ENCODE data around the gene MPZL3. TPM values are rescaled to one million over a fixed set of nuclear protein-coding genes. Genes with fewer than 3 reads are reported as not detected.

MPZL3 gene
- total and polyA plus RNA-seq, 2 donors, result 3.9 to 7.0 TPM

GRCh38 chr11:118222437-118222836 is 29.7 kb downstream of the MPZL3 start:
- H3K4me1 ChIP-seq (ENCODE audit: control insufficient read depth in 2 of 2, insufficient read depth in 2 of 2, low read length in 2 of 2), result peaks cover 28 to 56% of the 10 kb centered on the region in 2 donors
- no peak for DNase-seq (ENCODE audit: low read depth in 6 of 9, low spot score in 9 of 9)
- peaks cover 0 to 4% of the 10 kb centered on the region in 2 donors for H3K9me3 ChIP-seq (ENCODE audit: control insufficient read depth in 2 of 2, insufficient read depth in 1 of 2, low read length in 1 of 2)
- 81% methylated on average over 4 of the region's 4 CpGs for WGBS
- no peaks in the 10 kb centered on the region for H3K36me3 ChIP-seq (ENCODE audit: control insufficient read depth in 2 of 2, insufficient read depth in 2 of 2, low read length in 1 of 2)
- no peaks in the 10 kb centered on the region for H3K27me3 ChIP-seq (ENCODE audit: control insufficient read depth in 2 of 2, insufficient read depth in 1 of 2, low read length in 1 of 2)
- H3K27ac ChIP-seq (ENCODE audit: low read depth in 1 of 2, low read length in 1 of 2), result no peak overlapping the region
- no peak overlapping the region for H3K4me3 ChIP-seq (ENCODE audit: low read length in 2 of 2)

DNA sequence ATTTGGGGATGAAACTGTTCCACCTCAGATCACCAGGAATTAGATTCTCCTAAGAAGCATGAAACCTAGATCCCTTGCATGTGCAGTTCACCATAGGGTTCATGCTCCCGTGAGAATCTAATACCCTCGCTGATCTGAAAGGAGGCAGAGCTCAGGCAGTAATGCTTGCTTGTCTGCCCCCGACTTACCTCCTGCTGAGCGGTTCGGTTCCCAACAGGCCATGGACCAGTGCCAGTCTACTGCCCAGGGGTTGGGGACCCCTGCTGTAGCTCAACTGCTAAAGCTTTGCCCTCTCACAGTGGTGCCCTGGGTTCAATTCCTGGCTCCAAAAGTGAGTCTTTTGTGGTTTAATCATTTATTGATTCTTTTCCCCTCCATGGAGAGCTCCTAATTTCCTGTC is 30.7 kb downstream of the MPZL3 start:
- WGBS, result 98% methylated on average over 5 of the region's 5 CpGs
- H3K27ac ChIP-seq (ENCODE audit: low read depth in 1 of 2, low read length in 1 of 2), result no peak overlapping the region
- H3K27me3 ChIP-seq (ENCODE audit: control insufficient read depth in 2 of 2, insufficient read depth in 1 of 2, low read length in 1 of 2), result no peaks in the 10 kb centered on the region
- H3K36me3 ChIP-seq (ENCODE audit: control insufficient read depth in 2 of 2, insufficient read depth in 2 of 2, low read length in 1 of 2), result no peaks in the 10 kb centered on the region
- H3K4me1 ChIP-seq (ENCODE audit: control insufficient read depth in 2 of 2, insufficient read depth in 2 of 2, low read length in 2 of 2), result peaks cover 17 to 53% of the 10 kb centered on the region in 2 donors
- peaks cover 0 to 4% of the 10 kb centered on the region in 2 donors for H3K9me3 ChIP-seq (ENCODE audit: control insufficient read depth in 2 of 2, insufficient read depth in 1 of 2, low read length in 1 of 2)
- no peak for DNase-seq (ENCODE audit: low read depth in 6 of 9, low spot score in 9 of 9)
- H3K4me3 ChIP-seq (ENCODE audit: low read length in 2 of 2), result no peak overlapping the region

GRCh38 chr11:118219732-118220131 is 32.4 kb downstream of the MPZL3 start:
- Histone ChIP-seq H3K9me3 (ENCODE audit: control insufficient read depth in 2 of 2, insufficient read depth in 1 of 2, low read length in 1 of 2) (no peaks in the 10 kb centered on the region), H3K4me1 (ENCODE audit: control insufficient read depth in 2 of 2, insufficient read depth in 2 of 2, low read length in 2 of 2) (peaks cover 14 to 50% of the 10 kb centered on the region in 2 donors), H3K27me3 (ENCODE audit: control insufficient read depth in 2 of 2, insufficient read depth in 1 of 2, low read length in 1 of 2) (no peaks in the 10 kb centered on the region), H3K4me3 (ENCODE audit: low read length in 2 of 2) (no peak overlapping the region), H3K27ac (ENCODE audit: low read depth in 1 of 2, low read length in 1 of 2) (no peak overlapping the region), H3K36me3 (ENCODE audit: control insufficient read depth in 2 of 2, insufficient read depth in 2 of 2, low read length in 1 of 2) (no peaks in the 10 kb centered on the region)
- DNase-seq (ENCODE audit: low read depth in 6 of 9, low spot score in 9 of 9), result no peak
- WGBS, result 76% methylated on average over 1 of the region's 1 CpG

GRCh38 chr11:118219244-118219643 is 32.9 kb downstream of the MPZL3 start:
- DNase-seq (ENCODE audit: low read depth in 6 of 9, low spot score in 9 of 9), result no peak
- H3K4me1 ChIP-seq (ENCODE audit: control insufficient read depth in 2 of 2, insufficient read depth in 2 of 2, low read length in 2 of 2), result peaks cover 16 to 50% of the 10 kb centered on the region in 2 donors
- H3K4me3 ChIP-seq (ENCODE audit: low read length in 2 of 2), result no peak overlapping the region
- no peaks in the 10 kb centered on the region for H3K36me3 ChIP-seq (ENCODE audit: control insufficient read depth in 2 of 2, insufficient read depth in 2 of 2, low read length in 1 of 2)
- H3K27me3 ChIP-seq (ENCODE audit: control insufficient read depth in 2 of 2, insufficient read depth in 1 of 2, low read length in 1 of 2), result no peaks in the 10 kb centered on the region
- no peak overlapping the region for H3K27ac ChIP-seq (ENCODE audit: low read depth in 1 of 2, low read length in 1 of 2)
- no peaks in the 10 kb centered on the region for H3K9me3 ChIP-seq (ENCODE audit: control insufficient read depth in 2 of 2, insufficient read depth in 1 of 2, low read length in 1 of 2)

- WGBS, result 88% methylated on average over 3 of the region's 3 CpGs
Measured at GRCh38 chr11:118217575-118217974, 34.6 kb downstream of the MPZL3 start.

GRCh38 chr11:118216621-118217481 is 35.3 kb downstream of the MPZL3 start:
- 78% methylated on average over 11 of the region's 11 CpGs for WGBS
- DNase-seq (ENCODE audit: low read depth in 6 of 9, low spot score in 9 of 9), result no peak
- Histone ChIP-seq H3K36me3 (ENCODE audit: control insufficient read depth in 2 of 2, insufficient read depth in 2 of 2, low read length in 1 of 2) (no peaks in the 10 kb centered on the region), H3K27ac (ENCODE audit: low read depth in 1 of 2, low read length in 1 of 2) (no peak overlapping the region), H3K4me1 (ENCODE audit: control insufficient read depth in 2 of 2, insufficient read depth in 2 of 2, low read length in 2 of 2) (peaks cover 13 to 56% of the 10 kb centered on the region in 2 donors), H3K9me3 (ENCODE audit: control insufficient read depth in 2 of 2, insufficient read depth in 1 of 2, low read length in 1 of 2) (no peaks in the 10 kb centered on the region), H3K4me3 (ENCODE audit: low read length in 2 of 2) (no peak overlapping the region), H3K27me3 (ENCODE audit: control insufficient read depth in 2 of 2, insufficient read depth in 1 of 2, low read length in 1 of 2) (no peaks in the 10 kb centered on the region)

More at GRCh38 chr11:118217575-118217974, 34.6 kb downstream of the MPZL3 start:
- Histone ChIP-seq H3K27ac (ENCODE audit: low read depth in 1 of 2, low read length in 1 of 2) (peak overlapping the region in 1 of 2 donors; percentile 7), H3K9me3 (ENCODE audit: control insufficient read depth in 2 of 2, insufficient read depth in 1 of 2, low read length in 1 of 2) (no peaks in the 10 kb centered on the region), H3K4me3 (ENCODE audit: low read length in 2 of 2) (no peak overlapping the region), H3K27me3 (ENCODE audit: control insufficient read depth in 2 of 2, insufficient read depth in 1 of 2, low read length in 1 of 2) (no peaks in the 10 kb centered on the region), H3K36me3 (ENCODE audit: control insufficient read depth in 2 of 2, insufficient read depth in 2 of 2, low read length in 1 of 2) (no peaks in the 10 kb centered on the region), H3K4me1 (ENCODE audit: control insufficient read depth in 2 of 2, insufficient read depth in 2 of 2, low read length in 2 of 2) (peaks cover 10 to 53% of the 10 kb centered on the region in 2 donors)
- no peak for DNase-seq (ENCODE audit: low read depth in 6 of 9, low spot score in 9 of 9)

DNA sequence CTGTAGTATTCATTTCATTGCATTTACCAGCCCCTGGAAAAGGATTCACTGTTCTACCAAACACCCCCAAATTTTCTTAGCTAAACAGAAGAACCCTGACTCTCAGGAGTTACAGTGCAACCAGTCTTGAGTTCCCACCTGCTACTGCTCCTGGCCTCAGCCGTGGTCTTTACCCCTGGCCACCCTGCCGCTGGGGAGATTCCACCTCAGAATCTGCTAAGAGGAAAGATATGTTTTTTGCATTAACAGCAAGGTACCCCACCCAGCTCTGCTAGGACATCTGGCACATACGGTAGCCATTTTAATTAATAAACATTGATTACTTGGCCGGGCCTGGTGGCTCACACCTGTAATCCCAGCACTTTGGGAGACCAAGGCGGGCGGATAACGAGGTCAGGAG is 36.4 kb downstream of the MPZL3 start:
- Histone ChIP-seq H3K27ac (ENCODE audit: low read depth in 1 of 2, low read length in 1 of 2) (peak overlapping the region in 1 of 2 donors; percentile 21), H3K4me1 (ENCODE audit: control insufficient read depth in 2 of 2, insufficient read depth in 2 of 2, low read length in 2 of 2) (peaks cover 13 to 55% of the 10 kb centered on the region in 2 donors), H3K4me3 (ENCODE audit: low read length in 2 of 2) (no peak overlapping the region), H3K27me3 (ENCODE audit: control insufficient read depth in 2 of 2, insufficient read depth in 1 of 2, low read length in 1 of 2) (no peaks in the 10 kb centered on the region), H3K9me3 (ENCODE audit: control insufficient read depth in 2 of 2, insufficient read depth in 1 of 2, low read length in 1 of 2) (no peaks in the 10 kb centered on the region), H3K36me3 (ENCODE audit: control insufficient read depth in 2 of 2, insufficient read depth in 2 of 2, low read length in 1 of 2) (peaks cover 2 to 3% of the 10 kb centered on the region in 2 donors)
- no peak for DNase-seq (ENCODE audit: low read depth in 6 of 9, low spot score in 9 of 9)
- WGBS, result 97% methylated on average over 7 of the region's 7 CpGs

GRCh38 chr11:118215262-118215661 is 36.9 kb downstream of the MPZL3 start:
- DNase-seq (ENCODE audit: low read depth in 6 of 9, low spot score in 9 of 9), result peak in 1 of 9 donors; percentile 36
- Histone ChIP-seq H3K4me3 (ENCODE audit: low read length in 2 of 2) (no peak overlapping the region), H3K4me1 (ENCODE audit: control insufficient read depth in 2 of 2, insufficient read depth in 2 of 2, low read length in 2 of 2) (peaks cover 13 to 55% of the 10 kb centered on the region in 2 donors), H3K36me3 (ENCODE audit: control insufficient read depth in 2 of 2, insufficient read depth in 2 of 2, low read length in 1 of 2) (peaks cover 2 to 3% of the 10 kb centered on the region in 2 donors), H3K27ac (ENCODE audit: low read depth in 1 of 2, low read length in 1 of 2) (no peak overlapping the region), H3K9me3 (ENCODE audit: control insufficient read depth in 2 of 2, insufficient read depth in 1 of 2, low read length in 1 of 2) (no peaks in the 10 kb centered on the region), H3K27me3 (ENCODE audit: control insufficient read depth in 2 of 2, insufficient read depth in 1 of 2, low read length in 1 of 2) (no peaks in the 10 kb centered on the region)
- 71% methylated on average over 3 of the region's 3 CpGs for WGBS

GRCh38 chr11:118214210-118214914 is 37.8 kb downstream of the MPZL3 start:
- peak overlapping the region in 1 of 2 donors; percentile 4 for H3K27ac ChIP-seq (ENCODE audit: low read depth in 1 of 2, low read length in 1 of 2)
- DNase-seq (ENCODE audit: low read depth in 6 of 9, low spot score in 9 of 9), result peak in 1 of 9 donors; percentile 43

More at GRCh38 chr11:118214210-118214914, 37.8 kb downstream of the MPZL3 start:
- no peak overlapping the region for H3K4me3 ChIP-seq (ENCODE audit: low read length in 2 of 2)
- WGBS, result 31% methylated on average over 6 of the region's 6 CpGs
- H3K36me3 ChIP-seq (ENCODE audit: control insufficient read depth in 2 of 2, insufficient read depth in 2 of 2, low read length in 1 of 2), result peaks cover 2 to 3% of the 10 kb centered on the region in 2 donors
- H3K9me3 ChIP-seq (ENCODE audit: control insufficient read depth in 2 of 2, insufficient read depth in 1 of 2, low read length in 1 of 2), result no peaks in the 10 kb centered on the region
- H3K27me3 ChIP-seq (ENCODE audit: control insufficient read depth in 2 of 2, insufficient read depth in 1 of 2, low read length in 1 of 2), result no peaks in the 10 kb centered on the region
- peaks cover 13 to 55% of the 10 kb centered on the region in 2 donors for H3K4me1 ChIP-seq (ENCODE audit: control insufficient read depth in 2 of 2, insufficient read depth in 2 of 2, low read length in 2 of 2)
